Measurements from ENCODE around the gene CAMK1.

The CAMK1 gene

DNA sequence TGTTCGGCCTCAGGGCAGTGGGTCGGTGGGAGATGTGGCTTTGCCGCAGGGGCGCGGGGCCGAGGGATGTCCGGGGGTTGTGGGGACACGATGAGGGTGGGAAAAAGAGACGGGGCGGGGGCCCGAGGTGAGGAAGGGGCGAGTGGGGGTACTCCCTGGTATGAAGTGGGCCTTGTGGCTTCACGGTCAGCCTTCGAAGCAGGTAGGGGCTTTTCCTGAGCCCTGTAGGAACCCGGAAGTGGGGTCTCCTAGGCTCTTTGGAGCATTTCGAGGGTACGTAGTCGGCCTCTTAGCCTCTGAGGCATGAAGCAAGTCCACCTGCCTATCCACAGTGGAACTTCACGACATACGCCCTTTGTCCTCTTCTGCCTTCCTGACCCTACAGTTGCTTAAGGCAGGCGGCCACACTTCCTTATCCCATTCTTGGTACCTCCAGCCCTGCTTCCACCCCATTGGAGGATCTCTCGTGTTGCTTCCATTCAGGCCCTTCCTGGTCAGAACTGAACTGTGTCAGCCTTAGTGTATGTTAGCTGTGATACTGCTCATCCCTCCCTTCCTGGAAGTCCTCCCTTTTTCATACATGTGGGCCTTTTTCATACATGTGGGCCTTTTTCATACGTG, 23.5 kb upstream of the CAMK1 start:
- peak in 1 of 58 donors; percentile 14 for DNase-seq

DNA sequence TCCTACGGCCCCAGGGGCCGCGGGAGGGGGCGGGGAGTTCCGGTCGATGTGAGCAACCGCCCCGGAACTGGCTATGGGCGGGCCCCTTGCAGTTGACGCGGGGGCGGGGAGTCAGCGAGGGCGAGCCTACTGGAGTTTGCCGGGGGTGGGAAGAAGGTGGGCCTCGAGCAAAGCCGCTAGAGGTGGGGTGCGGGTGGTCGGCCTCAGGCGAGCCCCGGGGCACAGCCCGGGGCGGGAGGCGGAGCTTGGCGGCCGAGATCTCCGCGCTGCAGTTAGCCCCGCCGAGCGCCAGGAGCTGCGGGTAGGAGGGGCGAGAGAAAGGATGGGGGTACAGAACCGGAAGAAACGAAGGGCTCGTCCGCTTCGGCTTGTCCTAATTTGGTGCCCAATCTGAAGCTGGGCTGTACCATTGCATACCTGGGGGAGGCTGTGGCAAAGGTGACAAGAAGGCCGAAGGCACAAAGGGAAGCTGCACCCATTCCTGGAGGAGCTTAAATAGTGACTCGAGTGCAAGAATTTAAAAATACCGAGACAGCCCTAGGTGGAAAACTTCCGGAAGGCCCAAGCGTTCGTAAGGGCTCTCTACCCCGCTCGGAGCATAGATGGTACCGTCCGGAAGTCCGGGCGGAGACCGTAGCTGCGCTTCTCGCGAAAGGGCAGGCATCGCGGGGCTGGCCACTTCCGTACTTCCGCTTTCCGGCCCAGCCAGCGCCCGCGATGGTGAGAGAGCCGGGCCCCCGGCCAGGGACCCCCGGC, 22.8 kb upstream of the CAMK1 start, which contains the start of the genes ARPC4 and TADA3:
TSS of gene ARPC4 (plus strand) at position 678 of the 756 bp plus-strand sequence. CDS start at position 718, 40 bp downstream.
TSS of gene TADA3 (minus strand) at position 69 of the 756 bp plus-strand sequence. CDS start 1,007 bp downstream, outside the sequence.
- peak; percentile 79 to 98 (median 93) for DNase-seq

- DNase-seq: no peak
Observed at GRCh38 chr3:9791790-9792404, 22.1 kb upstream of the CAMK1 start.

DNA sequence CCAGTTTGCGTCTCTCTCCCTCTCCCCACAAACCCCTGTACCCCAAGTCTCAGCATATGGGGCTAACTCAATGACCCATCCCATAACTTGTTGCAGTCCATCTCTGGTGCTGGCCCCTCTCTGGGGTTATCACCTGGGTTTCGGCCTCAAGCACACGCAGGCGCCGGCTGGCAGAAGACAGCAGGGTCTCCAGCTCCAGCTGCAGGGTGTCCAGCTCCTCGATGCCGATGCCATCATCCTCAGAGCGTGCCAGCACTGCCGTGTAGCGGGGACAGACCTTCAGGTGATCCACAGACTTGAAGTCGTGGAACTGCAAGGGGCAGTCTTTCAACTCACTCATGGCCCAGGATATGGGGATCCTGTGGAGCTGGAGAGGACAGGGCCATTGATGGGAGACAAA, 21.4 kb upstream of the CAMK1 start:
- DNase-seq: no peak

- DNase-seq: no peak
Observed at GRCh38 chr3:9787714-9788113, 18.0 kb upstream of the CAMK1 start.

GRCh38 chr3:9786825-9787669, 17.3 kb upstream of the CAMK1 start:
- no peak for DNase-seq

GRCh38 chr3:9786209-9786739, 16.5 kb upstream of the CAMK1 start:
- DNase-seq: no peak

DNA sequence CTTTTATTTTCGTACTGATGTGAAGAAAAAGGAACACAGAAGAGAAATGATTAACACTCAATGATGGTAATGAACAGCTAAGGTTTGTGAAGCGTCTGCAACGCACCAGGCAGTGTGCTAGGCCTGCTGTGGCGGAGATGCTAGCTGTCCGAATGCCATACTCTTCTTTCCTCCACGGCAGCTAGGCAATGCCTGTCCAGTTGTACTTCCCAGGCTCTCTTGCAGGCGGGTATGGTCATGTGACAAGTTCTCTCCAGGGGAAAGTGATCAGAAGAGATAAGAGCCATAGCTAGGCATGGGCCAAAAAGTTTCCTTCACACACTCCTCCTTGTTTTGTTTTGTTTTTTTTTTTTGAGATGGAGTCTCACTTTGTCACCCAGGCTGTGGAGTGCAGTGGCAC, 15.9 kb upstream of the CAMK1 start:
- DNase-seq: no peak

DNA sequence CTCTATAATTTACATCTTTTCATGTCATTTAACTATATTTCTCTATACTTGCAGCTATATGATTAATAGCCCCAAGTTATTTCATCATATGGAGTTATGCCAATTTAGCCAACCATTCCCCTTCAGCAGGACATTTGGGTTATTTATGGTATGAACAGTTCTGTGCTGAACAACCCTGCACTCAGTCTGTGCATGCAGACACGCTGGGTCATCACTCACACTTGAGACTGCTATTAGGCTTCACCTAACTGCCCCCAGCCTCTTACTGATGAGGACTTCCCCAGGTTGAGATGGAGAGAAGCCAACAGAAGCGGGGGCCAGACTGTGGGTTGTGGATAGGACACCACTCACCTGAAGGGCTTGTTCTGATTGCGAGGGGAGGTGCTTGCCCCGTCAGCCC, 15.2 kb upstream of the CAMK1 start:
- DNase-seq: no peak

DNA sequence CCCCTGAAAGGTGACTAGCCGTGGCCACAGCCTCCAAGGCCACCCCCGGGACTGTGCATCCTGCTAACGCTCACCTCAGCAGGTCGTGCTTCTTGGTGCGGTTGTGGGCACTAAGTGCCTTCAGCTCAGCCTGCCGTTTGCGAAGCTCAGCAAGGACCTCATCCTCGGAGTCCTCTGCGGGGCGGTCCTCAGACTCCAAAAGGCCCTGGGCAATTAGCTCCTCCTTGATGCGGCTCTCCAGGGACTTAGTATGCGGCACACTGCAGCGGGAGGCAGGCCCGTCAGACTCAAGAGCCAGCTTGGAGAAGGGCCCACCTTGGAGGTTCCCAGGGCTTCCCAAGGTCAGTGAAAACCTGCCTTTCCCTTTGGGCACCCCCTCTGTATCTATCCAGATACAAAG, 14.2 kb upstream of the CAMK1 start:
- peak in 17 of 58 donors; percentile 23 to 71 (median 40) for DNase-seq

GRCh38 chr3:9782770-9783169, 13.0 kb upstream of the CAMK1 start:
- DNase-seq: no peak

GRCh38 chr3:9781978-9782603, 12.3 kb upstream of the CAMK1 start:
- DNase-seq: no peak

DNA sequence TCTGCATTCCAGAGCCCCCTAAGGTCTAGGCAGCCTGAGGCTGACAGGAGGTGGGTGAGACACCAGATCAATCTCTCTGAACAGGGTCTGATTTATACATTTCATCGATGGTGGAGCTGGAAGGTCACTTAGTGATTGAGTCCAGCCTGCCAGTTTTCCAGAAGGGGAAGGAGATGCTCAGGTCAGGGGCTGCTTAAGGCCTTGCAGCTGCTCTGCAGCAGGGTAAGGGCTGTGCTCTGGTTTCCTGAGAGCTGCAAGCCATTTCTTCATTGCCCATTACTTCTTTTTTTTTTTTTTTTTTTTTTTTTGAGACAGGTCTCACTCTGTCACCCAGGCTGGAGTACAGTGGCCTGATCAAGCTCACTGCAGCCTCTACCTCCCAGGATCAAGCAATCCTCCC, 11.8 kb upstream of the CAMK1 start:
- DNase-seq: no peak

DNA sequence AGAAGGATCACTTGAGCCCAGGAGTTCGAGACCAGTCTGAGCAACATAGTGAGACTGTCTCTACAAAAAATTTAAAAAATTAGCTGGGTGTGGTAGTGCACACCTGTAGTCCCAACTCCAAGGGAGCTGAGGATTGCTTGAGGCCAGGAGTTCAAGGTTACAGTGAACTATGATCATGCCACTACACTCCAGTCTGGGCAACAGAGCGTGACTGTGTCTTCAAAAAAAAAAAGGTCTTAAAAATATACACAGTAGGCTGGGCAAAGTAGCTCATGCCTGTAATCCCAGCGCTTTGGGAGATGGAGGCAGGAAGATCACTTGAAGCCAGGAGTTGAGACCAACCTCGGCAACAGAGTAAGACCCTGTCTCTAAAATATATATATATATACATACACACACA, 11.2 kb upstream of the CAMK1 start:
- no peak for DNase-seq

- peak in 1 of 58 donors; percentile 29 for DNase-seq
Observed at GRCh38 chr3:9780458-9780812, 10.7 kb upstream of the CAMK1 start.

DNA sequence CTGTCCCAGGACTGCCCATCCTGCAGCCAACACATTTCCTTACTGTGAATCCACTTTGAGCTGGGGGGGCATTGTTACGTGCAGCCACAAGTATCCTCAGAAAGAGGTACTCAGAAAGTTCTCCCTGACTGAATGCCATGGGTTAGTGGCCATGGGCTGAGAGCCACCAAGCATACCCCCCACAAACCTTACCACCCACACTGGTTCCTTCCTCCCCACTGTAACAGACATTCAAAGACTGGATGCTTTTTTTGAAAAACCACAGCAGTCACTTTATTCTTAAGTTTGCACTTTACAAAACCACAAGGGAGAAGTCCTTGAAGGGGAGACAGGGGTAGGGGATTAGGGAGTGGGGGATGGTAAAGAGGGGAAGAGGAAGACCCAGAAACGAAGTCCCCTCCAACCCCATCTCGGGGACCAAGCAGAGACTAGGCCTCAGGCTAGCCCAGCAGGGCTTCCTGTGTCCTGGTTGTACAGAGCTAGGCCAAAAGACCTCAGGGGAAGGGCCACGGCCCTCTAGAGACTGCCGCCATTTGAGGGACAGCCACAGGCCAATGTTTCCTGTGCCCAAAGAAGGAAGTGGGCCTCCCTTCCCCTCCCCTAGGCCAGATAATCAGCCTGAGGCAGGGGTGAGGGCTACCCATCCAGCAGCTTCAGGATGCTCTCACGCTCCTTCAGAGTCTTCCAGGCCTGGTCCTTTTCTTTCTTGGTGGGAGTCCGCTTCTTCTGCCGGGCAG, 10.1 kb upstream of the CAMK1 start:
- DNase-seq: peak in 5 of 58 donors; percentile 44 to 64 (median 50)

GRCh38 chr3:9779075-9779593, 9.4 kb upstream of the CAMK1 start:
- no peak for DNase-seq

DNA sequence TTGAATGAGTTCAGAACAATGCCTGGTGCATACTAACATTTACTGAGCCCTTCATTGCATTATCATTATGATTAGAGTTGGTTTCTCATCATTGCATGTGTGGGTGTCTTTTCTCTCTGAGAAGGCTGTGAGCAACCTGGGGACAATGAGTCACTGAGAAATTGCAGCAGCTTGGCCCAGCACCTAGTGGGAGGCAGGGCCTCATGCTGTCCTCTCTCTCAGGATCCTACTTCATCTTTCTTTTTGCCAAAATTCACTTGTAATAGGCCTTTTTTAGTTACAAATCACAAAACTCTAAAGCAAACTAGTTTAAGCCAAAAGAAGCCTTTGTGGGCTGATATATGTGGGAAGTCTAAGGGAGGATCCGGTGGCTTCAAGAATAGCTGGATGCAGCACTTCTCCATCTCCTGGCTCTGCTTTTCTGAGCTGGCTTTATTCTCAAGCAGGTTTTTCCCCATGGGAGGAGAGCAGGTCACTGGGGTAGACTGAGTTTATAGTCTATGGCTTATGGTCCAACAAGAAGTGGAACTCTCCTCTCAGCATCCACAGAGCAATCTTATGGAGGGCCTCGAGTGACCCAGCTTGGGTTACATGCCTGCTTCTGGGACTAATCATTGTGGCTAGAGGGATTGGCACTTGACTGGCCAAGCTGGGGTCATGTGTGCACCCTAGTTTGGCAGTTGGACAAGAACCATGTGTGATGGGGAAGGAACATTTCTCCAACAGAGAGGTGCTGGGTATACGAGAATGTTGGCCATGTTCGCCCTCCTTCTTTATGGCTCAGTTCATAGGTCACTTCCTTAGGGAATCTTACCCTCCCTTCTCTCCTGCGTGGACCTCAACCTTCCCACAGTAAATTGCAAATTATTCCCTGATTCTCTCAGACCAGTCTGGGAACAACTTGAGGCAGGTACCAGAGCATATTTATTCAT, 8.7 kb upstream of the CAMK1 start:
- peak in 21 of 58 donors; percentile 6 to 74 (median 46) for DNase-seq

- peak in 6 of 58 donors; percentile 22 to 54 (median 31) for DNase-seq
Observed at GRCh38 chr3:9777694-9778021, 7.9 kb upstream of the CAMK1 start.
